Osteoblast (primary cell): ENCODE data around the gene IL3. TPM values are rescaled to one million over a fixed set of nuclear protein-coding genes. Genes with fewer than 3 reads are reported as not detected.

Experiments used
- DNase-seq: peaks from one replicate; pipeline ENCODE4 v3.0.0; 2011; ENCODE audit warnings: low spot score, mixed read lengths; ENCODE audit not compliant: insufficient read length; ENCODE audit errors: missing footprints
- H2AFZ ChIP-seq: 2 replicates; pipeline ENCODE4 v1.6.0; 2011; ENCODE audit warnings: mild to moderate bottlenecking, low read length
- H3K27ac ChIP-seq: 2 replicates; pipeline ENCODE4 v1.5.1; 2011; ENCODE audit warnings: mild to moderate bottlenecking, low read depth, low read length, moderate library complexity
- H3K27me3 ChIP-seq: 2 replicates; pipeline ENCODE4 v1.6.0; 2012; ENCODE audit warnings: mild to moderate bottlenecking, control low read depth, inconsistent platforms, low read length, moderate library complexity; ENCODE audit not compliant: insufficient read depth
- H3K36me3 ChIP-seq: 2 replicates; pipeline ENCODE4 v1.5.1; 2011; ENCODE audit warnings: mild to moderate bottlenecking, low read length, control low read depth, moderate library complexity; ENCODE audit not compliant: insufficient read depth
- H3K4me1 ChIP-seq: 2 replicates; pipeline ENCODE4 v1.5.1; 2011; ENCODE audit warnings: mild to moderate bottlenecking, low read length, control low read depth, moderate library complexity; ENCODE audit not compliant: insufficient read depth
- H3K4me2 ChIP-seq: 2 replicates; pipeline ENCODE4 v1.6.0; 2011; ENCODE audit warnings: mild to moderate bottlenecking, low read length; ENCODE audit not compliant: insufficient read depth
- H3K4me3 ChIP-seq: fragments of 200-600 bp; sonication (generic); 3 replicates; pipeline ENCODE4 v1.5.1; 2012; ENCODE audit warnings: mild to moderate bottlenecking, low read length, inconsistent platforms; ENCODE audit not compliant: insufficient read depth
- H3K79me2 ChIP-seq: 2 replicates; pipeline ENCODE4 v1.6.0; 2012; ENCODE audit warnings: mild to moderate bottlenecking, low read length, control low read depth, inconsistent platforms; ENCODE audit not compliant: insufficient read depth
- H3K9me3 ChIP-seq: 2 replicates; pipeline ENCODE4 v1.5.1; 2011; ENCODE audit warnings: low read depth, low read length, control low read depth
- H4K20me1 ChIP-seq: 2 replicates; pipeline ENCODE4 v1.6.0; 2012; ENCODE audit warnings: mild to moderate bottlenecking, low read length, control low read depth; ENCODE audit not compliant: insufficient read depth
- CTCF ChIP-seq: IDR thresholded peaks from 2 replicates; pipeline ENCODE4 v1.5.1; 2011; ENCODE audit warnings: mild to moderate bottlenecking, low read depth, low read length, moderate library complexity; ENCODE audit errors: extremely low read depth
- small RNA-seq: library from RNA; depleted of rRNA; stranded (forward); fragments of <200 nt; gene quantifications from one replicate; pipeline ENCODE3, GENCODE V24; 2012
- total RNA-seq: library from RNA; depleted of rRNA; stranded (reverse); fragments of >200 nt; gene quantifications from 2 replicates; pipeline ENCODE4 v1.2.3, GENCODE V29; 2012

The IL3 gene
- total RNA-seq, 1 donor, result not detected

DNA sequence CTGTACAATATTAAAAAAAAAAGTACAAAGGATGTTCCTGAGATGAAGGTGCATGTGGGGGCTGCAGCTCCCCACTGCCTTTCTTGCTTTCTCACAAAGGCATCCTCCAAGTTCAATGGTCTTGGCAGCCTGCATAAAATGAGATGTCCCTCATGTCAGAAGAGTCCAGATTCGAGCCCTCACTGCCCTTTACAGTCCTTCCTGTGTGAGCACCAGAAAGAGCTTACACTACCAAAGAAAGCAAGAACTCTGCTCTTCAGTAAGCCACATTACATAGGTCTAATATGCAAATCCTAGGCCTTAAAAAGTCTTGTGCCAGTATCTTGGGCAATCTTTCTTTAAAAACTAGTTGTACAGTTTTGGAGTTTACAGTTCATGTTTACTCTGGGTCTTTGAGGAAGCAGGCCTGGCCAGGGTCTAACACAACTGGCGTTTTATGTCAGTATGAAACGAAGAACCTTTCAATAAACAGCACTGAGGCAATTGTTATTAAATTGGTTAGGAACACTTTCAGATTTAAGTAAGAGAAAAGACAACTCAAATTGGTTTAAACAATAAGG is 49.1 kb downstream of the IL3 start:
- no peaks in the 10 kb centered on the region for H3K79me2 ChIP-seq
- DNase-seq, result no peak
- no peaks in the 10 kb centered on the region for H4K20me1 ChIP-seq
- no peak overlapping the region for H3K27ac ChIP-seq
- H2AFZ ChIP-seq, result no peak overlapping the region
- no peaks in the 10 kb centered on the region for H3K9me3 ChIP-seq
- no peak overlapping the region for H3K4me2 ChIP-seq
- H3K36me3 ChIP-seq, result no peaks in the 10 kb centered on the region
- peaks cover 3% of the 10 kb centered on the region for H3K4me1 ChIP-seq
- H3K27me3 ChIP-seq, result no peaks in the 10 kb centered on the region
- TF ChIP-seq CTCF, result no peak
- H3K4me3 ChIP-seq, result no peak overlapping the region

DNA sequence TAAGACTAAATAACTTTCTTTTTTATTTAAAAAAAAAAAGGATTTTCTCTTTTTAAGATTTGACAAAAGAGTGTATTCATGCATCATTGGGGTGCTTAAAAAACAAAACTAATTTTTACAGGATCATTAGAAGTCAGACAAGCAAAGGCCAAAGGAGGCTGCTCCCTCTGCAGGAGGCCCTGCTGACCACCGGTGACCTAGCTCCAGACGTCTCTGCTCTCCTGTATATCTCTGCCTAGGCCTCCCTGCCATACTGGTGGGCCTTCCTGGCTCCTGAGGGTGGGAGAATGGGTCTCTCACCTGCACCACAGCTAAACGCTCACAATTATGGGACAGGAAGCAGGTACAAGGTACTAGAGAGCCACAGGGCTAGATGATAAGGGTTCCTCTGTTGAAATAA is 49.7 kb downstream of the IL3 start:
- TF ChIP-seq CTCF, result no peak
- Histone ChIP-seq H2AFZ (no peak overlapping the region), H3K4me2 (no peak overlapping the region), H3K27me3 (no peaks in the 10 kb centered on the region), H3K4me1 (no peaks in the 10 kb centered on the region), H3K9me3 (no peaks in the 10 kb centered on the region), H3K79me2 (no peaks in the 10 kb centered on the region), H4K20me1 (no peaks in the 10 kb centered on the region), H3K4me3 (no peak overlapping the region), H3K27ac (no peak overlapping the region), H3K36me3 (no peaks in the 10 kb centered on the region)
- no peak for DNase-seq

GRCh38 chr5:132110930-132111329 is 50.5 kb downstream of the IL3 start:
- H2AFZ ChIP-seq, result no peak overlapping the region

DNA sequence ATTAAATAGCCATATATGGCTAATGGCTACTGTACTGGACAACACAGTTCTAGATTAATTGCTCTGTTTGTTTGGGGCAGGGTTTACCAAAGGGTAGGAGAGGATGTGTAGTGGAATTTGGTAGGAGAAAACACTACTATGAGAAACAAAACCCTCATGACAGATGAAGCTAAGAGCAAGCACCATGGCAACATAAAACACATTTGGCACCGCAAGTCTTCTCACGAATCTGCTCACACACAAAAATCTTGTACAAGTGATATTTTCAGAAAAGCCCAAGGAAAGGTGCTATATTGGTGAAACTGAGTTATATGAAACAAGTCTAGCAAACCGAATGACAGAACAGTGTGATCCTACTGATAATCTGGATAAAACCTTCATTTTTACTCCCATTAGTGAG is 51.7 kb downstream of the IL3 start:
- no peaks in the 10 kb centered on the region for H3K36me3 ChIP-seq
- TF ChIP-seq CTCF, result no peak
- no peak for DNase-seq
- no peak overlapping the region for H3K4me3 ChIP-seq
- no peaks in the 10 kb centered on the region for H3K79me2 ChIP-seq
- no peaks in the 10 kb centered on the region for H3K9me3 ChIP-seq
- H3K4me2 ChIP-seq, result no peak overlapping the region
- H3K4me1 ChIP-seq, result no peaks in the 10 kb centered on the region
- H2AFZ ChIP-seq, result no peak overlapping the region
- H4K20me1 ChIP-seq, result no peaks in the 10 kb centered on the region
- H3K27me3 ChIP-seq, result peaks cover 1% of the 10 kb centered on the region
- H3K27ac ChIP-seq, result no peak overlapping the region

More at GRCh38 chr5:132110930-132111329, 50.5 kb downstream of the IL3 start:
- H3K27ac ChIP-seq, result no peak overlapping the region
- no peaks in the 10 kb centered on the region for H3K36me3 ChIP-seq
- H3K27me3 ChIP-seq, result no peaks in the 10 kb centered on the region
- no peaks in the 10 kb centered on the region for H4K20me1 ChIP-seq
- no peaks in the 10 kb centered on the region for H3K4me1 ChIP-seq
- no peaks in the 10 kb centered on the region for H3K9me3 ChIP-seq
- H3K79me2 ChIP-seq, result no peaks in the 10 kb centered on the region
- H3K4me2 ChIP-seq, result no peak overlapping the region
- peak; percentile 3 for DNase-seq
- H3K4me3 ChIP-seq, result no peak overlapping the region
- TF ChIP-seq CTCF, result no peak

Small RNA genes within 50 kb of the gene (small RNA-seq; reads per million reads assigned to genes)
- gene RF00285, result not detected

Other genes starting within 250 kb of the IL3 start
- not detected in 2 replicates for gene MEIKIN, start 115.0 kb upstream of the IL3 start, total RNA-seq
- not detected in 2 replicates for gene ACSL6, start 49.0 kb upstream of the IL3 start, total RNA-seq
- gene CSF2, start 13.1 kb downstream of the IL3 start, total RNA-seq, result not detected in 2 replicates
- 155 and 186 TPM in 2 replicates for gene P4HA2, start 167.2 kb downstream of the IL3 start, total RNA-seq
- gene PDLIM4, start 197.0 kb downstream of the IL3 start, total RNA-seq, result 47.7 and 67.7 TPM in 2 replicates
- 2.9 and 3.8 TPM in 2 replicates for gene SLC22A4, start 233.7 kb downstream of the IL3 start, total RNA-seq